K562 (cell line): ENCODE data around the gene RERE. TPM values are rescaled to one million over a fixed set of nuclear protein-coding genes. Genes with fewer than 3 reads are reported as not detected.

ENCODE experiments used
- ATAC-seq: fragments of 200-7000 bp; cut with Tn5 transposase; 3 replicates; pipeline ENCODE4 v1.9.1; 2020; ENCODE audit warnings: moderate library complexity
- BruUV-seq: library from RNA; stranded (reverse); fragments of 400-500 nt; replicated peaks from 2 replicates; lab custom pipeline; 2021; lab: Mats Ljungman, UMichigan
- CTCF ChIA-PET: fragments of 300-600 bp; formaldehyde crosslinking; extraction: SDS; loops from one replicate; lab custom pipeline; 2021; ENCODE audit warnings: low intra/inter-chr PET ratio; lab: Yijun Ruan, JAX
- POLR2A ChIA-PET: fragments of 300-600, 350-650 bp; sonication (Branson Sonifier 250); formaldehyde crosslinking; extraction: SDS; loops from one replicate; lab custom pipeline; 2021; ENCODE audit warnings: antibody characterized with exemption, inconsistent platforms; lab: Yijun Ruan, JAX
- DNase-seq, 4 experiments: peaks; one replicate each; pipeline versions ENCODE4 v3.0.0 to v3.0.0-alpha.2; 2011 to 2018; ENCODE audit warnings: low spot score in 3 of 4, mixed read lengths in 3 of 4; ENCODE audit errors: extremely low read depth in 1 of 4
- FAIRE-seq: peaks from 2 replicates; lab custom pipeline; 2011; peaks lifted over from hg19 to GRCh38; lab: Jason Lieb, UNC
- H2AFZ ChIP-seq: 2 replicates; pipeline ENCODE4 v1.6.0; 2011; ENCODE audit warnings: low read depth, low read length, control low read depth, inconsistent platforms
- H3K27ac ChIP-seq: fragments of 200-600 bp; 3 replicates; pipeline ENCODE4 v1.8.0; 2011; ENCODE audit warnings: low read depth, mild to moderate bottlenecking, control low read depth, inconsistent platforms, low read length, moderate library complexity, mixed read lengths; ENCODE audit errors: extremely low read depth
- H3K27me3 ChIP-seq, 2 experiments: fragments of 300-600 bp in 1 of 2; 2 replicates in 1 of 2; 3 replicates in 1 of 2; pipeline versions ENCODE4 v1.6.0 to v1.8.0; 2011; ENCODE audit warnings: inconsistent platforms in 2 of 2, low read length in 2 of 2, mild to moderate bottlenecking in 1 of 2, mixed read lengths in 1 of 2, moderate library complexity in 1 of 2; ENCODE audit not compliant: control insufficient read depth in 2 of 2, insufficient read depth in 2 of 2
- H3K36me3 ChIP-seq: fragments of 300-600 bp; 3 replicates; pipeline ENCODE4 v1.8.0; 2011; ENCODE audit warnings: mild to moderate bottlenecking, low read length, inconsistent platforms; ENCODE audit not compliant: control insufficient read depth, insufficient read depth
- H3K4me1 ChIP-seq, 2 experiments: fragments of 200-600 bp in 1 of 2; replicated peaks in 1 of 2; 2 replicates in 1 of 2; 3 replicates in 1 of 2; pipeline versions ENCODE4 v1.5.1 to v1.8.0; 2011; ENCODE audit warnings: inconsistent platforms in 2 of 2, low read length in 2 of 2, mild to moderate bottlenecking in 1 of 2, mixed read lengths in 1 of 2, moderate library complexity in 1 of 2; ENCODE audit not compliant: control insufficient read depth in 2 of 2, insufficient read depth in 2 of 2
- H3K4me2 ChIP-seq: 2 replicates; pipeline ENCODE4 v1.6.1; 2011; ENCODE audit warnings: low read length, control low read depth, inconsistent platforms, mixed read lengths; ENCODE audit not compliant: insufficient read depth
- H3K4me3 ChIP-seq: fragments of 200-600 bp; sonication (generic), shearing (Covaris generic); 2 replicates; pipeline ENCODE4 v1.5.1; 2016; ENCODE audit warnings: control low read depth, inconsistent platforms
- H3K79me2 ChIP-seq: fragments of 200-600 bp; 3 replicates; pipeline ENCODE4 v1.8.0; 2011; ENCODE audit warnings: low read length, inconsistent platforms; ENCODE audit not compliant: control insufficient read depth, insufficient read depth
- H3K9ac ChIP-seq, 2 experiments: 2 replicates each; pipeline versions ENCODE4 v1.6.0 to v1.6.1; 2011; ENCODE audit warnings: low read depth in 2 of 2, low read length in 2 of 2, control low read depth in 1 of 2, inconsistent platforms in 1 of 2, mild to moderate bottlenecking in 1 of 2, mixed read lengths in 1 of 2; ENCODE audit not compliant: insufficient read depth in 1 of 2
- H3K9me1 ChIP-seq: one replicate; pipeline ENCODE4 v1.6.0; 2011; ENCODE audit warnings: inconsistent platforms, mild to moderate bottlenecking, low read length, moderate library complexity; ENCODE audit not compliant: control insufficient read depth, insufficient read depth
- H3K9me3 ChIP-seq: replicated peaks from 2 replicates; pipeline ENCODE4 v1.5.1; 2011; ENCODE audit warnings: low read depth, low read length, inconsistent platforms; ENCODE audit not compliant: control insufficient read depth, insufficient read depth
- H4K20me1 ChIP-seq: replicated peaks from 2 replicates; pipeline ENCODE4 v1.6.1; 2011; ENCODE audit warnings: low read length, inconsistent platforms, mixed read lengths; ENCODE audit not compliant: control insufficient read depth, insufficient read depth
- ILF3 ChIP-seq: fragments of 450-650 bp; IDR thresholded peaks from 2 replicates; pipeline ENCODE4 v1.6.1; 2018; ENCODE audit warnings: antibody characterized with exemption, mild to moderate bottlenecking, moderate library complexity, borderline replicate concordance
- MAFG ChIP-seq: fragments of 450-650 bp; conservative IDR thresholded peaks from 2 replicates; pipeline ENCODE4 v1.6.1; 2016; ENCODE audit warnings: missing genetic modification characterization, missing compliant biosample characterization
- MIER1 ChIP-seq: fragments of 450-650 bp; IDR thresholded peaks from 2 replicates; pipeline ENCODE4 v1.6.1; 2016; ENCODE audit warnings: antibody characterized with exemption, mild to moderate bottlenecking, low read depth
- NCOA4 ChIP-seq: fragments of 450-650 bp; IDR thresholded peaks from 2 replicates; pipeline ENCODE4 v1.6.1; 2018; ENCODE audit warnings: mild to moderate bottlenecking; ENCODE audit not compliant: partially characterized antibody
- NRF1 ChIP-seq, 2 experiments: fragments of 450-650 bp; IDR thresholded peaks in 1 of 2; conservative IDR thresholded peaks in 1 of 2; 2 replicates each; pipeline ENCODE4 v1.6.1; 2014; ENCODE audit warnings: mild to moderate bottlenecking in 2 of 2
- SMARCC2 ChIP-seq: fragments of 450-650 bp; IDR thresholded peaks from 2 replicates; pipeline ENCODE4 v1.6.1; 2017; ENCODE audit warnings: antibody characterized with exemption, moderate library complexity, mild to moderate bottlenecking, low read depth
- SP1 ChIP-seq: sonication (generic); formaldehyde crosslinking; IDR thresholded peaks from 2 replicates; pipeline ENCODE4 v1.8.1; 2022; ENCODE audit warnings: mild to moderate bottlenecking, missing genetic modification reagents
- ZMIZ1 ChIP-seq, 2 experiments: fragments of 150-350 bp in 1 of 2; IDR thresholded peaks; 2 replicates each; pipeline ENCODE4 v1.6.1; 2012 to 2016; ENCODE audit warnings: low read depth in 2 of 2, low read length in 2 of 2, mild to moderate bottlenecking in 1 of 2, moderate library complexity in 1 of 2
- ZNF134 ChIP-seq: fragments of 250-450 bp; sonication (Bioruptor Pico); conservative IDR thresholded peaks from 2 replicates; pipeline ENCODE4 v1.4.0; 2020
- WGBS: fragments of 100-300 bp; shearing (Covaris generic); methylation state at CpG from one replicate; pipeline ENCODE4 v1.1.6; 2016; ENCODE audit warnings: low coverage, mixed read lengths; ENCODE audit not compliant: insufficient coverage; ENCODE audit errors: missing lambda C conversion rate; 5-methylcytosine and 5-hydroxymethylcytosine counted together
- in situ Hi-C: fragments of 300-500 bp; cut with MboI; formaldehyde crosslinking; loops from 4 replicates; pipeline ENCODE4 v1.15.0; 2018; ENCODE audit warnings: inconsistent platforms, mixed read lengths
- intact Hi-C: fragments of 100-400 bp; cut with micrococcal nuclease; formaldehyde crosslinking; loops from 2 replicates; pipeline ENCODE4 v1.14.2; 2022
- polyA plus RNA-seq, 8 experiments: library from polyadenylated mRNA; depleted of rRNA in 4 of 8; stranded (reverse) in 5 of 8; unstranded in 3 of 8; fragments of >200 nt; fragmentation: Nextera tagmentation in 2 of 8; fragmentation: Illumina TruSeq in 1 of 8; extraction: Ambion mirVana in 2 of 8; extraction: Trizol in 1 of 8; gene quantifications; 2 replicates each; pipeline versions ENCODE4 v1.2.1 to v1.2.3, GENCODE V29; 2011 to 2014; ENCODE audit warnings: inconsistent platforms in 1 of 8, missing spikeins in 1 of 8
- total RNA-seq, 7 experiments: library from RNA; depleted of rRNA in 6 of 7; stranded (reverse); fragments of >200 nt in 6 of 7; fragmentation: Illumina TruSeq in 2 of 7; extraction: Trizol in 2 of 7; gene quantifications; 2 replicates each; pipeline versions ENCODE4 v1.2.1 to v1.2.3, GENCODE V29; 2011 to 2021; ENCODE audit warnings: low replicate concordance in 1 of 7
- TF ChIP-seq, protein P1 (sequence below), 2 experiments: fragments of 450-650 bp; IDR thresholded peaks; 2 replicates each; pipeline ENCODE4 v1.6.1; 2016

RERE gene
- total and polyA plus RNA-seq, 9 of the 15 experiments (the other 6 are each of a cell fraction or from before 2014, with no cell fraction given), result 3.0 to 51.5 (median 13.4) TPM

DNA sequence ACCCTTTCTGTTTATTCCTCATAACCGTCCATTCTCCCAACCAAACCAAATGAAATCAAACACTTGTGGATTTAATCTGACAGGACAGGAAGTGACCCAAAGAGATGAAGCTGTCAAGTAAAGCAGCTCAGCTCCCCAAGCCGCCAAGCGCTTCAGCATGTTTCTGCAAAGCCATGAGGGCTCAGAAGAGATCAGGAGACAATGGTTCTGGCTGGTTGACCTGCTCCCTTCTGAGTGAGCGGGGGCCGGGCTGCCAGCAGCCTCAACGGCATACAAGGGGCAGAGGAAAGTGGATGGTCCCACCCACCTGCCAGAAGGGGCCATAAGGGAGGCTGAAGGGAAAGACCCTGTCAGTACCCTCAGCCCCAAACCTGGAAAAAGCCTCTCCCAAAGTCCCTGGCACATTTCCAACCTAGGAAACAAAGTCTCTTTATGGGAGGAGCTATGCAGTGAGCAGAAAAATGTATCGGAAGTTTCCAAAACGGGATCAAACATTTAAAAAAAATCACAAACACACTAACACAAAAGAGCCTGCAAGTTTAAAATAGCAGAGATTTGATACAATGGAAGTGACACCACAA lies 454.2 kb downstream of the RERE start:
- Histone ChIP-seq H3K27me3 (no peaks in the 10 kb centered on the region), H3K4me2 (no peak overlapping the region), H2AFZ (no peak overlapping the region), H3K4me3 (no peak overlapping the region), H3K27ac (no peak overlapping the region), H3K79me2 (no peaks in the 10 kb centered on the region), H3K9me1 (no peaks in the 10 kb centered on the region), H3K9ac (peak overlapping the region in 1 of 2 experiments; percentile 64; a peak in 1 of 4 replicates), H3K4me1 (peaks cover 0 to 24% of the 10 kb centered on the region in 2 experiments; a peak in 1 of 5 replicates), H3K36me3 (peaks cover 56% of the 10 kb centered on the region; the same call in 2 of the 3 replicates), H4K20me1 (0 out of 2 replicates have a peak, but pooled peaks cover 4% of the 10 kb centered on the region), H3K9me3 (no peaks in the 10 kb centered on the region)
- intact Hi-C loops (no loop called here), in situ Hi-C loops (no loop called here)
- ChIA-PET CTCF (no interaction called here), POLR2A (interaction anchor here (0.6 to 0.7 kb wide), 2 partner anchors 107 to 1519 kb away, joined by 3 to 4 read pairs; no protein-coding TSS in a partner anchor)
- ATAC-seq (no peak), DNase-seq (no peak), FAIRE-seq (no peak)
- BruUV-seq, result no TSS peak
- 85% methylated on average over 8 of the region's 8 CpGs for WGBS
- TF ChIP-seq SMARCC2 (no peak), MAFG (tag) (no peak), NCOA4 (no peak), NRF1 (conservative IDR thresholded peaks at IDR 0.05 in 1 of 2, IDR thresholded peaks at IDR 0.05 in 1 of 2) (no peak), ZMIZ1 (IDR thresholded peaks at IDR 0.05; ENCODE audit: low read depth in 2 of 2, low read length in 2 of 2) (no peak), SP1 (no peak), ZNF134 (CRISPR knock-in tag) (no peak), MIER1 (no peak), ILF3 (no peak)
- TF ChIP-seq, protein P1, sequence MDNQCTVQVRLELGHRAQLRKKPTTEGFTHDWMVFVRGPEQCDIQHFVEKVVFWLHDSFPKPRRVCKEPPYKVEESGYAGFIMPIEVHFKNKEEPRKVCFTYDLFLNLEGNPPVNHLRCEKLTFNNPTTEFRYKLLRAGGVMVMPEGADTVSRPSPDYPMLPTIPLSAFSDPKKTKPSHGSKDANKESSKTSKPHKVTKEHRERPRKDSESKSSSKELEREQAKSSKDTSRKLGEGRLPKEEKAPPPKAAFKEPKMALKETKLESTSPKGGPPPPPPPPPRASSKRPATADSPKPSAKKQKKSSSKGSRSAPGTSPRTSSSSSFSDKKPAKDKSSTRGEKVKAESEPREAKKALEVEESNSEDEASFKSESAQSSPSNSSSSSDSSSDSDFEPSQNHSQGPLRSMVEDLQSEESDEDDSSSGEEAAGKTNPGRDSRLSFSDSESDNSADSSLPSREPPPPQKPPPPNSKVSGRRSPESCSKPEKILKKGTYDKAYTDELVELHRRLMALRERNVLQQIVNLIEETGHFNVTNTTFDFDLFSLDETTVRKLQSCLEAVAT (IDR thresholded peaks at IDR 0.05), result no peak
